Left colon (tissue), 2 donors: Measurements from ENCODE around the gene CASR. TPM values are rescaled to one million over a fixed set of nuclear protein-coding genes. Genes with fewer than 3 reads are reported as not detected.

Experiments
- ATAC-seq: fragments of 200-7000 bp; cut with Tn5 transposase; one replicate; pipeline ENCODE4 v1.9.1; 2020; ENCODE audit warnings: mild to moderate bottlenecking, moderate library complexity
- DNase-seq, 2 donors: peaks; one replicate each; pipeline ENCODE4 v3.0.0-alpha.2; 2020
- intact Hi-C, 2 donors: fragments of 100-400 bp; cut with DNase I in 1 of 2; cut with micrococcal nuclease in 1 of 2; formaldehyde crosslinking; loops; one replicate each; pipeline versions ENCODE4 v1.11.2 to v1.14.0; 2022; cut with DNase I, micrococcal nuclease
- total RNA-seq, 2 donors: library from RNA; stranded (reverse); fragmentation: NEBNext Ultra II Directional; extraction: Animal tissue kit (Norgen Biotek cat#: 25700); gene quantifications; one replicate each; pipeline ENCODE4 v1.2.1, GENCODE V29; 2021
- donor health status: DM: no; HTN: no; CAD: no.
- donor health status: DM: yes; HTN: yes; CAD: no.

Gene CASR
- total RNA-seq, 2 donors from 2014 or later, result 0.31 to 0.55 TPM

DNA sequence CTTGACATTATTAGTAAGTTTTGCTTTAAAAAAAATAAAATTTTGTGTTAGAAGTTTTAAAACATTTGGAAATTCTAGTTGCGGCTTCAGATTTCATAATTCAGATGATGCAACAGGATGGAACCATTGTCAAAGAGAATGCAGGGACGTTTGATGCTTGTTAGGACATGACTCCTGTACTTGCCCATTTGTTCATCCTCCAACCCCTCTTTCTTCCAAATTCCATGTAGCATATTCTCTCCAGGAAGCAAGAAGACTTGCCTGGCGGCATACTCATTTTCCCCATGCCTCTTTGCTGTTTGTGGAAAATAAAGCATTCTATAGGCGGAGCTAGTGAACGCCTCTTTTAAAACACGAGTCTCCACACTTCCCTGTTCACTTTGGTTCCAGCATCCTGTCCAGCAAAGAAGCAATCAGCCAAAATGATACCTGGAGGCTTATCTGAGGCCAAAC is 141.4 kb downstream of the CASR start, which contains the start of gene CSTA:
Gene CSTA, plus strand, starts transcription at position 378 of the 453 bp plus-strand sequence. Its CDS starts 45 bp downstream, at position 423.
- no peak for DNase-seq
- no peak for ATAC-seq
- intact Hi-C loops, result no loop called here

DNA sequence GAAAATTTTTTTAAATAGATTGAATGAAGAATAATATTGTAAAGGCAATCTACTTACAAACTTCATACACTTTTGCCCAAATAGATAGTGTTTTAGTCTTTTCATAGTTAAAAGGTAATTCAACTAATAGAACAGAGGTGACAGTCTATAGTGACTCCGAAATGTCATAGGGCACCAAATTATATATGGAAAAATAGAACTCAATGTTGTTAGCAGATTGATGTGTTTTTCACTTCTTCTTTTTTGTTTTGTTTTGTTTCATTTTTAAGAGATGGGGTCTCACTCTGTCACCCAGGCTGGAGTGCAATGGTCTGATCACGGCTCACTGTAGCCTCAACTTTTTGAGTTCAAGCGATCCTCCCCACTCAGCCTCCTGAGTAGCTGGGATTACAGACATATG is 142.3 kb downstream of the CASR start:
- ATAC-seq (no peak), DNase-seq (no peak)
- intact Hi-C loops, result no loop called here

DNA sequence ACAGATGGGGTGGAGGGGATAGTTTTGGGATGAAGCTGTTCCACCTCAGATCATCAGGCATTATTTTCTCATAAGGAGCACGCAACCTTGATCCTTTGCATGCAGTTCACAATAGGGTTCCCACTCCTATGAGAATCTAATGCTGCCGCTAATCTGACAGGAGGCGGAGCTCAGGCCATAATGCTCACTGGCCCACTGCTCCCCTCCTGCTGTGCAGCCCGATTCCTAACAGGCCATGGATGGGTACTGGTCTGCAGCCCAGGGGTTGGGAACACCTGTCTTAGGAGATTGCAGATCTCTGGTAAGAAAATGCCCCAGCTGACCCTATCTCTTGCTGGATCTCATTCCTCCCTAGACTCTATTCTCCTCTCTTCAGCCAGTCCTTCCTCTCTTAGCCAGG is 148.4 kb downstream of the CASR start:
- ATAC-seq, result no peak
- DNase-seq, result no peak
- intact Hi-C loops, result no loop called here

DNA sequence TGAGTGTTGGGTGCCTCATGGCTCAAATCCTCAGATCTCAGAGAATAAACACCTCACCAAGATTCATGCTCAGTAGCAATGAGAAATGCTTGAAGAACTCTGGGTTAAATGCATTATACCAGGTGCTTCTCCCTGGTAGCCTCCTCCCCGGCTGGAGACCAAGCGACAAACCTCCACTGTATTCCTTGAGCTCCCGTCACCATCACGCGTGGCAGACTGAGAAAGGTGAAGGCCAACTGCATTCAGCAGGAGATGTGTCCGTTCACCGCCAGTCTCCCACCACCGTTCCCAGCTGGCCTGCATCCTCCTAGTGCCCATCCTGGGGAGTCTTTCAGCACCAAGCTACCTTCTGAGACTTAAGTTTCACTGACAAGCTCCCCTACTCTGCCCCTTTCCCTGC is 149.1 kb downstream of the CASR start:
- intact Hi-C loops, result no loop called here
- no peak for ATAC-seq
- DNase-seq, result no peak

Other genes with a start within 250 kb of the CASR start
- 10 to 100 TPM; 27.6 to 27.7 TPM for gene ILDR1, start 161.4 kb upstream of the CASR start, total RNA-seq
- gene CD86, start 128.3 kb upstream of the CASR start, total RNA-seq, result 1 to 10 TPM; 1.7 to 6.0 TPM
- gene CSTA, start 141.6 kb downstream of the CASR start, total RNA-seq, result 1 to 10 TPM; 1.1 to 1.3 TPM
- gene MIX23, start 199.6 kb downstream of the CASR start, total RNA-seq, result 10 to 100 TPM; 30.2 to 39.9 TPM
- 100 to 1,000 TPM; 207 to 212 TPM for gene FAM162A, start 200.5 kb downstream of the CASR start, total RNA-seq
- 1 to 10 TPM; 2.3 to 2.7 TPM for gene WDR5B, start 232.4 kb downstream of the CASR start, total RNA-seq